ENCODE data around the gene CACNA1E. TPM values are rescaled to one million over a fixed set of nuclear protein-coding genes. Genes with fewer than 3 reads are reported as not detected.

The CACNA1E gene
- total RNA-seq, 1 experiment from 2014 or later, result under 0.01 TPM

DNA sequence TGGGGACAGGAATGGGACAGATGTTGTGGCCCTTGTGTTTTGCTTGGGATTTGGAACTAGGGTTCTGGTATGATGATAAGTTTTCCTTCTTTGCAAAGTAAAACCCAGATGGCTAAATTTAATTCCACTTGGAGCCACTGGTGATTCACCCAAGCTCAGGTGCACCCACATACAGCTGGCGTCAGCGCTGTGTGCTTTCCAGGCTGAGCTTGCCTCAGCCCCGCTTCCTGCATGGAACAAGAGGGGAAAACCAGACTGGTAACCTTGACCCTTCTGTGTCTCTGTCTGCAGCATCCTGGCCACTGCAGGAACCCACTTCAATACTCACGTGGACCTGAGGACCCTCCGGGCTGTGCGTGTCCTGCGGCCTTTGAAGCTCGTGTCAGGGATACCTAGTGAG, 94.2 kb downstream of the CACNA1E start:
- no peak for DNase-seq (ENCODE audit: low read depth)

DNA sequence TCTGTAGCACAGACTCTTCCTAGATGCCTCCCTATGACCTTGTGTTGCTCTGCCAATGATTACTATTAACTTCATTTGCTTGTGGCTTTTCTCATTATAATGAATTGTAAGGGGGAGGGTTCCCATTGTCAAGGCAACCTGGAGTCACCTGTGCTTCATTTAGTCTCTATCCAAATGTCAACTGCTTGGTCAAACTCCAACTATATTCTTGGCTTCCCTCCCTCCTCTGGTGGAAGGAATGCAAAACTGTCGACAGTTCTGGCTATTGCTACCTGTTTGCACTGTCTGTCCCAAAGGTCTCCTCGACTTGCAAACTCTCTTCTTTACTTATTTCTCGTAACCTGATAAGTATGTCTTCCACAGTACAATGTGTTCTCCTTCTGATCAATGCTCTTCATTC, 100.3 kb downstream of the CACNA1E start:
- no peak for DNase-seq (ENCODE audit: low read depth)

DNA sequence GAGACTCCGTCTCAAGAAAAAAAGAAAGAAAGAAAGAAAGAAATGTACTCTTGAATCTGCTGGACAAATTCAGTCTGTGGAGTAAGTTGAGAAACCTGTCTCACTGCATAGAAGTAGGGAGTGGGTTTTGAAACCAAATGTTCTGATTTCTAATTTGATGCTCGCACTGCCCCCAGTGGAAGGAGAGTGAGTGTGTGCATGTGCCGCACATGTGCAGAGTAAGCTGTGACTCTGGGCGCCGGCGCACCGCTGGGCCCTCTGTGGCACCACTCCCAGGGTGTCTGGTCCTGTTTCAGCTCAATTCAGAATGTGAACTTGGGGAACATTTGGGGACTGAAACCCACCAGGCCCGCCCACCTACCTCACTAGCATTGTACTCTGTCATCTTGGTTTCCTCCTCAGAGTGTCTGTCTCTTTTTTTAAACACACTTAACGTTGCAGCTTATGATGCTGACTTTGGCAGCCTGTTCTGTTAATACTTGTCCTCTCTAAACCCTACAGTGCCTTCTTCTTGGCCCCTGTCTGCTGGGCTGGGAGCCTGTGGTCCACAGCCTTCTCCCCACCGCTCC, 104.6 kb downstream of the CACNA1E start:
- DNase-seq (ENCODE audit: low read depth), result peak; percentile 13

DNA sequence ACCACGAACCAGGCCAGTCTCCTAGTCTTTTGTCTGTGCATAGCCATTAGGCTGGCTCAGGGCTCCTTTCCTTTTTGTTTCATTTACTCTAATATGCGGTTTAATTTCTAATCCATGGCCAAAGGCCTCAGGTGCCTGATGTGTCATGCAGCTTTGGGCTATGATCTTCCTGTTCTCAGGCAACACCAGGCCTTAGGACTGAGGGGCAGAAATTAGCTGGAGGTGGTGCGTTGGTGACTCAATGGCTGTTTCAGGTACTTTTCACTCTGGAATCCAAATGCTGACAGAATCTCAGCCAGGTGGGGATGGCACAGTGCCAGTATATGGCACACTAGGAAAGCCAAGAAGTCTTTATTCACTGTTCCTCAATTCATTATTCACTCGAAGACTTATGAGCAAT, 105.3 kb downstream of the CACNA1E start:
- DNase-seq (ENCODE audit: low read depth), result no peak

DNA sequence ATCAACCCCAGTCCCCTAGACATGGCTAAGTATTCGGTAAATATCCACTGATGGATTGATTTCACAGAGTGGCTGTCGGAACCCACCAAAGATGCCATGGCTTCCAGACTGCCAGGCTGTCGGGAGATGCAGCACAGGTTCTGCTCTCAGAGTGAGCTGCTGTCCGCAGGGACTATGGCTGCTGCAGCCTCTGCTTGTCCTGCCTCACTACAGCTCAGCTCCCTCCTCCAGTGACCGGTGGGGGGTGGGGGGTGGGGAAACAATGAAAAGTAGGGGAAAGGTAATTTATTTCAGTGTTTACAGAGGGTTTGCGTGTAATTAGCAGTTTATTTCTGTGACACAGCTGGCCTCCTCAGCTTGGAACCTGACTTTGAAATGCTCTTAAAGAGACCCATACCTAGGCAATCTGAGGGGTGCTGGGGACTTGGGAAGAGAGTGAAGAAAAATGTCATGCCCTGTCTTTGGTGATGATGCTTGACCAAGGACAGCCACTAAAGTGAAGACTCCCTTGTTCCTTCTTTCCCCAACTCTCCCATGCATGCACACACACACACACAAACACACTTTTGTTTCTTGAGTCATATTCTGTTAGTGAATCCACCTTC, 109.0 kb downstream of the CACNA1E start:
- no peak for DNase-seq (ENCODE audit: low read depth)

DNA sequence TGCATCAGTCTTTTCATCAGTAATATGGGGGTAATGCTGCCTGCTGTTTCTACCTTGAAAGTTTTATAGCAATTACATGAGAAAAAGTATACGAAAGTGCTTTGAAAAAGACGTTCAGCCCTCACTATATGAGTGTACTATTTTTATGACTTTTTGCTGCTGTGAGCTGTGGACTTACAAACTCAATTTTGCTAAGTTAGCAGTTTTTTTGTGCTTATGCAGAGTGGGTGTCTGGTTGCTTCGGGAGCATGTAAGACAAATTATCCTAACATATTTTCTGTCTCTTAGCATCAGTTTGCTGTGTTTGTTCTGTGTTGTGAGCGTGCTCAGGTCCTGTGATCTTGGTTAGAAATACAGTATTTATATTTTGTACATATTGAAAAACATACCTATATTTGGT, 109.7 kb downstream of the CACNA1E start:
- DNase-seq (ENCODE audit: low read depth), result no peak

DNA sequence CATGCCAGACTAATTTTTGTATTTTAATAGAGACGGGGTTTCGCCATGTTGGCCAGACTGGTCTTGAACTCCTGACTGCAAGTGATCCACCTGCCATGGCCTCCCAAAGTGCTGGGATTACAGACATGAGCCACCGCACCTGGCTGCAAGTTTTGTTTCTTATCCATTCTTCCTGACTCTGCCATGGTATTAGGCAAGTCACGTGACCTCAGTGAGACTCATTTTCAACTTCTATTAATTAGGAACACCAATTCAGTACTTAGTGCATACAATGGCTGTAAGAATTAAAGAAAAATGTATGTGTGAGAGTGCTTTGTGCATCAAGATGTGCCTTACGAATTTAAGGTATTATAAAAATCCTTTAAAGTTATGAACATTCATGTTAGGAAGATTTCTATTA, 111.2 kb downstream of the CACNA1E start:
- no peak for DNase-seq (ENCODE audit: low read depth)

DNA sequence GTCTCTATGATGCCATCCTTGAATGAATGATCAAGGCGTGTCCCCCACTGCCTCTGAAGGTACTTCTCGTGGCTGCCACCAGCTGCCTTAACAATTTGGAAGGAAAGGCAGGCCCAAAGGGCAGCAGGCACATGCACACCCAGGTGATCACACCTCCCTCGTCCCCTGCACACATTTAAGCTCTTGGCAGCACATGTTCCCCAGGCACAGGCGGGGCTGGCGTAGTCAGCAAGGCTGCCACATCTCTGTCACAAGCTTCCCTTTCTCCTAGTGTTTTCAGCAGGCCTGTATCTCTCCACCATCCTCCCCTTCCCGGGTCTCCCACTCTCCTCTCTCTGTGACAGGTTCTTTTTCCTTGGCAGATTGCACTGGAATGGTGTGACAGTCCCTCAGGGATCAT, 111.9 kb downstream of the CACNA1E start:
- DNase-seq (ENCODE audit: low read depth), result no peak

DNA sequence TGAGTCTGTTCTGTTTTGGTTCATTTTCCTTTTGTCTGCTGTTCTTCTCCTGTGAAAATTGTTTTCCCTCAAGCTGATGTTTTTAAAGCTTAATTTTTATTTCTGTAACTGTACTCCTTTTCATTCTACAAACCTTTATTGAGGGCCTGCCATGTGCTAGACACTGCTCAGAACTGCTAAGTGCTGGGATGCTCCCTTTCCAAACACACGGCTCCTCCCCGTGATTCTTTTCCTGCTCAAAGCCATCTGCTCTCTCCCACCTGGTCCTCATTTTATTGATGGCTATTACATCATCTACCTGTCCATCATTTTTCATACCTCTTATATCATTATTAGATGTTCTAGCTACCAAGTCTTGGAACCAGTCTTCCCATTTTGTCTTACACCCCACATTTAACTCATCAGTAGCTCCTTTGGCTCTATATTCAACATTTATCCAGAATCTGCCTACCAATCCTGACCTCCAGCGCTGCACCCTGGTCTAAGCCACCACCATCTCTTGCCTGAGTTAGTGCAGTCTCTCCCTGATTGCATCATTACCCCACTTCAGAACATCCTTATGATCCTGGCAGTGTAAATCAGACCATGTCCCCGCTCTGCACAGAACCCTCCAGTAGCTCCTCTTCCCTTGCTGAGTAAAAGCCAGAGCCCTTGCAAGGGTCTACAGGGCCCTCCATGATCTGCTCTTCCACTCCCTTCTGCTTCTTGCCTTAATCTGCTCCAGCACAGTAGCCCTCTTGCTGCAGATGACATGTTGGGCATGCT, 118.1 kb downstream of the CACNA1E start:
- DNase-seq (ENCODE audit: low read depth), result no peak

DNA sequence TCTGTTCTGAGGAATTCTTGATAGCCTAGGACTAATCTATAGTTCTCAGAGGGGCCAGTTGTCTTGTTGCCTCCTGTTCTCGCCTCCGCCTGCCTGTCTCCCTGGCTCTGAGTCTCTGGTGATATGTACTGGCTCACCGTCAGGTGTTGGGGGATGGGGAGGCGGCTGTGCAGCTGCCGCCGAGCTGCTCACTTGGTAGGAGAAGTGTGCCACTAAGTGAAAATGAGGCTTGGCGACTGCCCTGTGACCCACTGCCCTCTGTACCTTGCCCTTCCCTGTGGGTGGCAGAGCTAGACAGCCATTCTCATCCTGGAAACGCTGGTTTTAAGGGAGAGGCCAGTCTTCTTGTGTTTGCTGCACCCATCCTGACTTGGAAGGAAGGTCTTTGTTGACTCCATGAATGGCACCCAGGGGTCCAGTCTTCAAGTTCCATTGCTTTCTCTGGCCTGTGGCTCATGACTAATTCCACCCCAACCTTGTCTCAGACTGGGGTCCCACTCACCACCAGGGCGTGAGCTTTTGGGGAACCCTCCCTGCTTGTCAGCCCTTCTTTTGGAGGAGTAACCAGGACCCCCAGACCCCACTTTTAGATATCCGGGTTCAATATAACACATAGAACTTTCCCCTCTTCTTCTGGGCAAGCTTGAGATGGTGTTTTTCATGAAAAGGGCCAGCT, 120.6 kb downstream of the CACNA1E start:
- DNase-seq (ENCODE audit: low read depth), result no peak

DNA sequence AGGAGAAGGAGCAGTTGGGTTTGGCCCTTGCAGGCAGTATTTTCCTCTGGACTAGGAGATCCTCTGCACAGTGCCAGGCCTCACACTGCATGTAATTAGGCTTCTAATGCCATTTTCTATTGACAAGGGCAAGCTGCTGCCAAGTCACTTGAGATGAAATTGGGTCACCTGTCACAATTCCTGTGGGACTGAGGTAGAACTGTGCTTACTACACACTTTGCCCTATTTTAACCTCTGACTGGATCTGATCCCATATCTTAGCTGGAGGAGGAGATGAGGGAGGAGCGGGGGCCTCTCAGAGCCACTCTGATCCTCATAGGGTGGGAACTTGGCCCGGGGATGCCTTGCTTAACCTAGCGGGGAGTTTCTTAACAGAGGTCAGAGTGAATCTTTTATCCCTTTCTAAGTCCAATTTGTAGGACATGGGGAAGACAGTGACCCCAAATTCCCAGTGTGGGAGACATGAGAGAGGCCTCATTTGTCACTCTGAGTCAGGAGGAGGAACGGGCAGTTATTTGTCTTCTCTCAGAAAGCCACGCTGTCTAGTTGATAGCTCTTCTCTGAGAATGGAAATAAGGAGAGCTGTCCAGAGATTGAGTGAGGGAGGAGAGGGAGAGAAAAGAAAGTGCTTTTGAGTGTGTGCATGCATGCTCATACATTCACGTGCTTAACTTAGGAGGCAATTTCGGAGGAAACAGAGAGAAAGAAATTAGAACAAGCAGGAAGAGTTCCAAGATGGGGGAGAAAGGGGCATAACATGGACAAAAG, 121.3 kb downstream of the CACNA1E start:
- no peak for DNase-seq (ENCODE audit: low read depth)

DNA sequence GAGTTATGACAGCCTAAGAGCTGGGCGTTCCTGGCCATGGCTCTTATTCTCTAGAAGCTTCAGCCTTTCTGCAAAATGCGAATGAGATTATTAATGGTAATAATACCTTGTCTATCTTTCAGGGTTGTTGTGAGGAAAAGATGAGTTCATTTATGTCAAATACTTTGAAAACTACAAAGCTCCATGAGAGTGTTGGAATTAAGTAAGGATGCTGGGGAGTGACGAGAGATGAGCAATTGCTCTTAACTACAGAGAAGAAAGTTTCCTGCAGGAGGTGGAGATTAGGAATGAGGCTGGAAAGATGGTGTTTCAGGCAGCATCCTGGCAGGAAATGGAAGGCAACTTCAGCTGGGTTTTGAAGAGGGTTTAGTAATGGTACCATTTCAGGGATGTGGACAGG, 124.2 kb downstream of the CACNA1E start:
- DNase-seq (ENCODE audit: low read depth), result no peak

DNA sequence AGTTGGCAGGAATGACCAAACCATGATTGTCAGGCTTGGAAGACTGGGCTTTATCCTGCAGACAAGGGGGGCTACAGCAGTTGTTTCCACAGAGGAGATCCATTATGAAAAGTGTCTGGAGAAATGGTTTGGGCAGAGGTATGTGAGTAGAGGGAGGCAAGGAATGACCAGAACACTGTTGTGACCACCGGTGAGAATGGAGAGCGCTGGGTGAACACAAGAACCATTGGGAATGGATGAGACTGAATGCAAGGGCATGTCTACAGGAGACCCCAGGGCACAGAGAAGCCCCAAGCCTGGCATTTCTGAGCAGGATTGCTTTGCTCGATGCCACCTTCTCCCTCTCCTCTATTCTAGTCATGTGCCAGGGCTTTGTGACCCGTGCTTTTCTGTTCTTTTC, 125.1 kb downstream of the CACNA1E start:
- DNase-seq (ENCODE audit: low read depth), result no peak

DNA sequence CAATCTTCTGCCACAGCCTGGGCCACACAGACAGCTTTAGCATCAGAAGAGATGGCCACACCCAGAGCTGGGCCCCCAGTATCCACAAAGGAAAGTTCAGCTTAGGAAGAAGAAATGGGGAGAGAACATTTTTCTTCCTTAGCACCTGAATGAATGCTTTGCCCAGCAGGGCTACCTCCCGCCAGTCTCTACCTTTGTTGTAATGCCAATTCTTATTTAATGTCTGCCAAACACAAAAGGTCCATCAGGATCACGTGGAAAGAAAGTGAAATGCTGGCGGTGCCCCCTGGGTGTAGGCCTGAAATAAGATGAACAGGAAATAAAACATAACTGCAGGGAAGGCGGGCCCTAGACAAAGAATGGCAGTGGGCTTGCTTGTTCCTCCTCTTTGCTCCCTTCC, 125.6 kb downstream of the CACNA1E start:
- no peak for DNase-seq (ENCODE audit: low read depth)

DNA sequence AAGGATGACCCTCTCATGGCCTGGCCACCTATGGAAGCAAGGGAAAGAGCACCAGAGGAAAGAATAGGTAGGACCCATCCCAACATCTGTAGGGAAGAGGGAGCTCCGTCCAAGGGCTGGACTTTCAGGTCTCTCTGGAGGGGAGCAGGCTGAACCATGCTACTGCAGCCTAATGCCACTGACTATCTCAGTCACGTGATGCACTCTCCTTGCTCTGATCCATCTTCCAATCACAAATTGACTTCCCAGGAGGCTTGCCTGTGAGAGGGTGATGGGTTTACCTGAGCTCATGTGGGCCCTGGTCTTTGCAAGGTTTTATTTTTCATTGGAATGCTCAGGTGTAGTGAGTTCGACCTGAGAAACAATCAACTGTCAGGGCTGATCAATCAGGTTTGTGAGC, 128.8 kb downstream of the CACNA1E start:
- no peak for DNase-seq (ENCODE audit: low read depth)

DNA sequence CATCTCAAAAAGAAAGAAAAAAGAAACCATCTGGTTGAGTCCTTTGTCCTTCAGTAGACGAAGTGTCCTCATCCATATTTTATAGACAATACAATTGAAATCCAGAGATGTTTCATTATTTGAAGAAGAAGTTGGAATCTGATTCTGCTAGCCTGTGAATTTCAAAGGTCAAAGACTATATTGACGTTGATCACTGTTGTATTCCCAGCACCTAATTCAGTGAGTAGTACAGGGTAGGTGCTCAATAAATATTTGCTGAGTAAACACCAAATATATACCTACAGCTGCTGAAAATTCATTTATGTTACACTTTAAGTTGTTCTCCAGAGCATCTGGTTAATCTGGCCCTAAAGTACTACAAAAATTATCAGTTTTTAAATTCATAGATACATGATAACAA, 135.2 kb downstream of the CACNA1E start:
- DNase-seq (ENCODE audit: low read depth), result no peak

DNA sequence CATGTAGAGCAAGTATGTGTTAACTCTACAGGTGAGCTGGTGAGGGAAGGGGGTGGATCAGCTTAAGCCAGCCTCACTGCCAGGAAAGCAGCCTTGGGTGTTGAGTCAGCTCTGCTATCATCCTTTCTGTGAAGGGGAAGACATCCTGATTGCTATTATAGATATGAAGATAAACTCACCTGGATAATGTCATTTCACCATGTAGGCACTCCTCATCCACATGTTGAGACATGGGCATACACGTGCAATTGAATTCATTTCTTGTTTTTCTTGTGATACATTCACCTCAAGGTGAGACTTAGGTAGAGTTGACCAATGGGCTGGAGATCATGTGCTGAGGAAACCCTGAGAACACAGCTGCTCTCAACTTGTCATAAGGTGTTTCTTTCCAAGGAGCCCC, 136.9 kb downstream of the CACNA1E start:
- DNase-seq (ENCODE audit: low read depth), result no peak

DNA sequence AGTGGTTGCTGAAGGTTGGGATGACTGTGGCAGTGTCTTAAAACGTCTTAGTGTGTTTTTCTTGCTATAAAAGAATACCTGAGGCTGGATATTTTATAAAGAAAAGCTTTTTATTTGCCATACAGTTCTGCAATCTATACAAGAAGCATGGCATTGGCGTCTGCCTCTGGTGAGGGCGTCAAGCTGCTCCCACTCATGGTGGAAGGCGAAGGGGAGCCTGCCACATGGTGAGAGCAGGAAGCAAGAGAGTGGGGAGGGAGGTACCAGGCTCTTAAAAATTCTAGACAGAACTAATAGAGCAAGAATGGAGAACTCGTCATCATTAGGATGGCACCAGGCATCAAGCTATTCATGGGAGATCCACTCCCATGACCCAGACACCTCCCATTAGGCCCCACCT, 140.5 kb downstream of the CACNA1E start:
- no peak for DNase-seq (ENCODE audit: low read depth)

DNA sequence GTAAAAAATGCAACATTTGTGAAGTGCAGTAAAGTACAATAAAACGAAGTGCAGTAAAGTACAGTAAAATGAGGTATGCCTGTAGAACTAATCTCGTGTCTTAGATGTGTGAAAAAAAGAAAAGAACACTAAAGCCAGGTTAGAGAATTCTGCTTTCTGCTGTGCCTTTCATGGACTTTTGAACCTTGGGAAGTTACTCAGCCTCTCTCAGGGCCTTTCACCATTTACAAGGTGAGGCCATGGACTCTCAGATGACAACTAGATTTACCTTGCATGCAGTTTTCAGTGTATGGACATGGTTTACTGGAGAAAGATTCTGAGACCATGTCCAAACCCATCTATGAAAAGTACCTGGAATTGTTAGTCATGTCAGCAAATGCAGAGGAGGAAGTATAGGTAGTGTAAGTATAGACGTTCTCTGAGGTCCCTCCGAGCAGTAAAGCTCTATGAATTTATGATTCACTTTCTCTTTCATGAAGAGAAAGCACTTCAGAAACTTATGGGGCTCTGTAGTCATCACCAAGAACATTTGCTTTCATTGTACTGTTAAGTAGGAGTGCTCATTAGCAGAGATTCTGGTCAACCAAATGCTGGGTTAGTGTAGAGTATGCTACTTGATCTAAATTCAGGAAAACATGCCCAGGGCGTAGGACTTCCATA, 143.1 kb downstream of the CACNA1E start:
- no peak for DNase-seq (ENCODE audit: low read depth)

DNA sequence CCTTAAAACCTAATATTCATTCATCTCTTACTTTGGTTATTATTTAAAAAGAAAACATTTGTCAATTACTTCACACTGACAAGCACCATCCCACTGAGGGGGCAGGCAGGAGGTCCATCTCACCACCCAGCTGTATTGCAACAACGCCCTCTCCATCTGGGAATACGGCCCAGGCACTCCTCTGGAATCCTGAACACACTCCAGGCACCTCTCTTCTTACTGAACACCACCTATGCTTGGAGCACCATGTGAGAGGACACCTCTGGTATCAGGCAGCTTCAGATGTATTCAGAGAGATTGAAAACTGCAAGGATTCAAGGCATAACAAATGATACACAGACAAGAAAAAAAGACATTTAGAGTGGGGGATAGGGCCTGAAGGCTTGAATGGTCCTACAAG, 147.1 kb downstream of the CACNA1E start:
- no peak for DNase-seq (ENCODE audit: low read depth)

DNA sequence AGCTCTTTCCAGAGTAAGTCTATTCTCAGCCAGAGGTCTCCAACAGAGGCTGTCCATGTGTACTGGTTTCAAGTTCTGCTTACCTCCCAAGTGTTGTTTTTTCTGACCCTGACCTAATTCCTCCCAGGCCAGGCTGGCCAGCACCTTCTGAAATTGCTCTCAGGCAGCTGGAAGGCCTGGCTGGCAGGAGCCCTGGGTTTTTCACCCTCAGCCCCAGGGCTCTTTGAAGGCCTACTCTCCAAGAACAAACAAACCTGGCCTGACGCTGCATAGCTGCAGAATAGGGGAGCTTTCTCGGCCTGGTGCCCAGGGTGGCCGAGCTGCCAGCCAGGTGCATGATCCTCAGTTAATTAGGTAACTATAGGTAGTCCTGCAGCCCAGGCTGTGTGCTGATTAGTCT, 147.5 kb downstream of the CACNA1E start:
- DNase-seq (ENCODE audit: low read depth), result no peak

DNA sequence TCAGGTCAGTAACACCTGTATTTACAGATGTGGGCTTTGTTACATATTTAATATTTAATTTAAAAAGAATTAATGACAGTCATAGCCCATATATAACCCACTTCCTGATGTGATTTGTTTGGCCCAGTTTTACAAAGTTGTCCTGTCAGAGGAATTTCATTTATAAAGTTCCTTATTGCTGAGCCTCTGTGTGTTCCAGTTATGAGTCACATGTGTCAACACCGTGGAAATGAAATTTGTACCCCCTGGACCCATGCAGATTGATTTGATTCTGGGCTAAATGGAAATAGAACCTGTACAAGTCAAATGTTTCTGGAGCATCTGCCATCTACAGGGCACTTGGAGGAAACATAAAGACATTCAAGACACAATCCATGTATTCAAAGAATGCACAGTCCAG, 149.2 kb downstream of the CACNA1E start:
- DNase-seq (ENCODE audit: low read depth), result no peak

All from Daoy (cell line).